Measurements from ENCODE around the gene FAM9C. TPM values are rescaled to one million over a fixed set of nuclear protein-coding genes. Genes with fewer than 3 reads are reported as not detected.

FAM9C gene
- total RNA-seq, 1 experiment from 2014 or later, result not detected

GRCh38 chrX:13001961-13002671 is 42.3 kb downstream of the FAM9C start:
- H3K36me3 Mint-ChIP-seq (ENCODE audit: insufficient read depth, unreplicated experiment), result no peaks in the 10 kb centered on the region
- H3K27me3 Mint-ChIP-seq (ENCODE audit: insufficient read depth, unreplicated experiment), result peaks cover 38% of the 10 kb centered on the region
- no peaks in the 10 kb centered on the region for H3K9me3 Mint-ChIP-seq (ENCODE audit: unreplicated experiment)
- no peak overlapping the region for H3K4me3 Mint-ChIP-seq (ENCODE audit: unreplicated experiment)
- POLR2A ChIA-PET, result interaction anchor here (1.0 to 1.7 kb wide), 3 partner anchors 16 to 26 kb away, joined by 3 to 7 read pairs (median 4); no protein-coding TSS in a partner anchor
- no peak overlapping the region for H3K27ac Mint-ChIP-seq (ENCODE audit: low read depth, unreplicated experiment)
- CTCF ChIA-PET, result interaction anchor here (1.0 to 2.1 kb wide), 4 partner anchors 46 to 644 kb away, joined by 4 to 7 read pairs (median 4); no protein-coding TSS in a partner anchor
- TF ChIP-seq CTCF (IDR thresholded peaks at IDR 0.05; ENCODE audit: unreplicated experiment), result no peak
- intact Hi-C loops (cut with micrococcal nuclease), result no loop called here
- peak; percentile 57 for DNase-seq (ENCODE audit: unreplicated experiment)
- no peaks in the 10 kb centered on the region for H3K4me1 Mint-ChIP-seq (ENCODE audit: insufficient read depth, unreplicated experiment)
- no TSS peak for BruUV-seq (replicated peaks)

- ChIA-PET CTCF (interaction anchor here (0.7 to 2.1 kb wide), 3 partner anchors 52 to 404 kb away, joined by 3 to 7 read pairs (median 5); no protein-coding TSS in a partner anchor), POLR2A (interaction anchor here (1.7 kb wide), 1 partner anchor 15 kb away, joined by 7 read pairs; no protein-coding TSS in a partner anchor)
- no TSS peak for BruUV-seq (replicated peaks)
- no peak for DNase-seq (ENCODE audit: unreplicated experiment)
- H3K27ac Mint-ChIP-seq (ENCODE audit: low read depth, unreplicated experiment), result no peak overlapping the region
- no peaks in the 10 kb centered on the region for H3K4me1 Mint-ChIP-seq (ENCODE audit: insufficient read depth, unreplicated experiment)
- H3K4me3 Mint-ChIP-seq (ENCODE audit: unreplicated experiment), result no peak overlapping the region
- intact Hi-C loops (cut with micrococcal nuclease), result no loop called here
- no peak for TF ChIP-seq CTCF (IDR thresholded peaks at IDR 0.05; ENCODE audit: unreplicated experiment)
- no peaks in the 10 kb centered on the region for H3K36me3 Mint-ChIP-seq (ENCODE audit: insufficient read depth, unreplicated experiment)
- H3K9me3 Mint-ChIP-seq (ENCODE audit: unreplicated experiment), result no peaks in the 10 kb centered on the region
- H3K27me3 Mint-ChIP-seq (ENCODE audit: insufficient read depth, unreplicated experiment), result peaks cover 34% of the 10 kb centered on the region
Measured at GRCh38 chrX:13001097-13001496, 43.3 kb downstream of the FAM9C start.

- peaks cover 26% of the 10 kb centered on the region for H3K27me3 Mint-ChIP-seq (ENCODE audit: insufficient read depth, unreplicated experiment)
- no peaks in the 10 kb centered on the region for H3K36me3 Mint-ChIP-seq (ENCODE audit: insufficient read depth, unreplicated experiment)
- no TSS peak for BruUV-seq (replicated peaks)
- H3K4me1 Mint-ChIP-seq (ENCODE audit: insufficient read depth, unreplicated experiment), result no peaks in the 10 kb centered on the region
- DNase-seq (ENCODE audit: unreplicated experiment), result no peak
- intact Hi-C loops (cut with micrococcal nuclease), result no loop called here
- ChIA-PET POLR2A (interaction anchor here (1.7 kb wide), 1 partner anchor 15 kb away, joined by 7 read pairs; no protein-coding TSS in a partner anchor), CTCF (interaction anchor here (1.2 to 2.1 kb wide), 2 partner anchors 51 to 54 kb away, joined by 5 to 7 read pairs; no protein-coding TSS in a partner anchor)
- no peak overlapping the region for H3K27ac Mint-ChIP-seq (ENCODE audit: low read depth, unreplicated experiment)
- no peak for TF ChIP-seq CTCF (IDR thresholded peaks at IDR 0.05; ENCODE audit: unreplicated experiment)
- H3K4me3 Mint-ChIP-seq (ENCODE audit: unreplicated experiment), result no peak overlapping the region
- no peaks in the 10 kb centered on the region for H3K9me3 Mint-ChIP-seq (ENCODE audit: unreplicated experiment)
Measured at GRCh38 chrX:13000301-13000811, 44.1 kb downstream of the FAM9C start.

GRCh38 chrX:12999422-12999821 is 45.0 kb downstream of the FAM9C start:
- BruUV-seq (replicated peaks), result no TSS peak
- intact Hi-C loops (cut with micrococcal nuclease), result no loop called here
- Mint-ChIP-seq H3K4me1 (ENCODE audit: insufficient read depth, unreplicated experiment) (no peaks in the 10 kb centered on the region), H3K9me3 (ENCODE audit: unreplicated experiment) (no peaks in the 10 kb centered on the region), H3K27me3 (ENCODE audit: insufficient read depth, unreplicated experiment) (peaks cover 17% of the 10 kb centered on the region), H3K4me3 (ENCODE audit: unreplicated experiment) (no peak overlapping the region), H3K36me3 (ENCODE audit: insufficient read depth, unreplicated experiment) (no peaks in the 10 kb centered on the region), H3K27ac (ENCODE audit: low read depth, unreplicated experiment) (no peak overlapping the region)
- no peak for TF ChIP-seq CTCF (IDR thresholded peaks at IDR 0.05; ENCODE audit: unreplicated experiment)
- ChIA-PET CTCF (interaction anchor here (0.5 to 0.7 kb wide), 2 partner anchors 9 to 176 kb away, joined by 4 to 5 read pairs; no protein-coding TSS in a partner anchor), POLR2A (interaction anchor here (0.5 kb wide), 1 partner anchor 118 kb away, joined by 4 read pairs; no protein-coding TSS in a partner anchor)
- DNase-seq (ENCODE audit: unreplicated experiment), result no peak

Data from MCF 10A (cell line).